ENCODE results near the gene TMSB15B.
"Not testable (repeated sequence)": the region's sequence is repeated elsewhere in the genome, so short reads cannot be mapped to it uniquely, and the experiment has no call there.

The TMSB15B gene

GRCh38 chrX:103962411-103963278 lies at the start of gene TMSB15B:
Gene TMSB15B (plus strand): TSS chrX:103962627.
- not testable (repeated sequence) for DNase-seq

DNA sequence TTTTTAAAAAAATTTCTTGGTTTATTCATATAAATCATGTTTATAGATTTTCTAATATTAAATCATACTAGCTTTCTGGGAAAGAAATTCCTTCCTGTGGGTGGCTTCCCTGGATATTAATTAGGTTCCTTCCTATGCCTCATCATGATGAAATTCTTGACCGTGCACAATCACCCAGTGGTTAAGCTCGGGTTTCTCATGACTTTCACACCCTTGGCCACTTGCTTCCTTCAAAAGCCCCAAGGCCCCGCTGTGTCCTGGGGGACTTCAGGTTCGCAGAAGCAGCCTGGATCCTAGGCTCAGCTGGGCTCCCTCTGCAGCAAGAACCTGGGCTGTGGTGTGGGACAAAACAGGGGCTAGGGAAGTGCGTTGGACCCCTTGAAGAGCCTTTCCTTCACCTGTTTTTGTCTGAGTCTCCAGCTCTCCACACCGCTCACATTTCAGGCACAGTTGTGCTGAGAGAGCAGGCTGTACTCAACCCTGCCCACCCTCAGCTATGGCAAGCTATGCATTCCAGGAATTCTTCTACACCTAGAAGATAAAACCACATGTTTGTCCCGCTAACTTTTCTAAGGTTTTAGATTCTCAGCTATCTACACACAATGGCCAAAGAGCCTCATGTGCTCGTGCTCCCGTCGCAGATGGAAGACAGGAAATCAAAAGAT lies 48.9 kb upstream of the TMSB15B start:
- no peak for DNase-seq

- DNase-seq, result peak in 3 of 4 experiments; percentile 1 to 4 (median 4)
These were observed 44.4 kb upstream of the TMSB15B start for GRCh38 chrX:103918050-103918449.

DNA sequence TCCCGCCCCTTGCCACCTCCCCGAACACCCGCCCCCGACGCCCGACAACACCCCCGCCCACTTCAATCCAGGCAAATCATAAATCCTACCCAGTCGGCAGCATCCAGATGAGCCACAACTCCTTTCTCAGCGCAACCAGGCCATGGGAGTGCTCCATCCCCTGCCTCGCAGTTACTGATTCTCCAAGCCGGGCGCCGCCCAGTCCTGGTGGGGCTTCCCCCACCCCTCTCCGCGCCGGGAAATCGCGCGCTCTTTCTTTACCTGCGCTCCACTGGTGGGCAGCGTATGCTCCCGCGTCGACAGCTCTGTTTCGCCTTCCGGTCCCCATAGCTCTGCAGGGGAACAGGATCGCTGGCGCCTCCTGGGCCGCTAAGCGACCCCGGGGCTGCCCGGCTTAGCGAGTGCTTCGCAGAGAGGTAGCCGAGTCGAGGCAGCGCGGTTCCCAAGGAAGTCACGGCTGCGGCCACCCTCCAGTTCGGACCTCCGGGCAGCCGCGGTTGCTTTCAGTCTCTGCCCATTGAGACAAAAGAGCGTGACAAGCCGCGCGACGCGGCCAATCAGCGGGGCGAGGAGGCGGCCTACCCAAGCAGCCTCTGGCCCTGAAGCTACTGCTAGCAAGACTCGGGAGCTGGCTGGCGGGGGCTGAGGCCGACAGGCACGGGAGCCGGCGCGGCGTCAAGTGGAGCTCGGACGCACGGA lies 43.7 kb upstream of the TMSB15B start:
- peak; percentile 11 to 26 (median 21) for DNase-seq

DNA sequence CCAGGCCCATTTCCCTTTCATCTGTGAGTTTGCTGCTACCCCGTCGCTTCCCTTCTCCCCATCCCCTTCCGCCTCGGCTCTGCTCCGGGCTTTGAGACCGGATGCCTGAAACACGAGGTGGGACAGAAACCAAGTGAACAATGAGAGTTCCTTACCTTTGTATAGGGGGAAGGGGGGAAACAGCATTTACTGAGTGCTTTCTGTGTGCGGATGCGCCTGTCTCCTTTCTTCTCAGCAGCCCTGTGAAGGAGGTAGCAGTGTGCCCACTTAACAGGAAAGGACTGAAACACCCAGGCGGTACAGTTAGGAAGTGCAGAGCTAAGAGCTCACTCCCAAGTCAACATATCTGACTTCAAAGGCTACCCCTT lies 43.2 kb upstream of the TMSB15B start:
- no peak for DNase-seq

DNA sequence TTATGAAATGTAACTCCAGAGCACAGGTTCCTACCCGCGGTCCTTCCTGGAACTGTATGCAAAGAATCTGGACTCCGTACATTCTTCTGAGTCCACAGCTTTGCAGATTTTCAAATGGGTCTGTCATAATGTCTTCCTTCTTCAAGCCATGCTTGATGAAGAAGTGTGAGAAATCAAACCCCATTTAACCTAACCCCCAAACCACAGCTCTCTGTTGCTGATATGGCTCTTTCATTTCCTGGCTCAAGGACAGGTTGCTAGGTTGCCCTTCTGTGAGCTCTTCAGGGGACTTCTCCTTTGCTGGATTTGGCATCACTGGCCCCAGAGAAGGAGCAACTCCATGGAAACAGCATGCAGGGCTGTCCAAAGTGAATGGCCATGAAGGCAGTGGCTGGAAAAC lies 41.9 kb upstream of the TMSB15B start:
- DNase-seq, result not testable (repeated sequence)

DNA sequence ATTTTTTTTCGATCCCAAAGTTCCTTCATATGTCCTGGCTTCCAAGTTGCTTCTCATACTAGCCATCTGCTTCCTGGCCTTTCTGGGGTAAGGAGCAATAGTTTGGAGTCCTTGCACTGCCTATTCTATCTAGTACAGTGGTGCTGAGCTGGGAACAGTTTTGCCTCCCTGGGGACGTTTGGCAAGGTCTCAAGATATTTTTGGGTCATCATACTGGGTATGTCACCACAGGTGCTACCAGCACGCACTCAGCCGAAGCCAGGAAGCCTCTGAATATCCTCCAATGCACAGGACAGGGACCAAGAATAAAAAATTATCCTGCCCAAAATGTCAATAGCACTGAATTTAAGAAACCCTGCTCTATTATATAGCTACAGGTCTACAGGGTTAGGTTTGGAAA lies 35.4 kb upstream of the TMSB15B start:
- DNase-seq, result no peak

DNA sequence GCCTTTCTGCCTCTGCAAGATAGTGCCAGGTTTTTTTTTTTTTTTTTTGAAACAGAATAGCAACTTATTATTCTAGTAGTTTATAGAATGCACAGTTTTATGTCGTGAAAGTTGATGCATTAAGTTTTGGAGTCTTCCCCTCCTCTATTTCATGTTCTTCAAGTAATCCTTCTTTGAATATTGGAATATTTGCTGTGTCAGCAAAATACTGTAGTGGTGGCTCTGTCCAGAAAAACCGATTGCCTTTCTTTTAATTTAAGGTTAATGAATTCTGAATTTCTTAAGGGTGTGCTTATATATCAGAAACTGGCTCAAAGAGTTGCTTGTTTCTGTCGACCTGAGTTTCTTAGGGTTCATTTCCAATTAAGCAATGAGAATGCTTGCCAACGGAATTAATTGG lies 34.8 kb upstream of the TMSB15B start:
- DNase-seq, result no peak

DNA sequence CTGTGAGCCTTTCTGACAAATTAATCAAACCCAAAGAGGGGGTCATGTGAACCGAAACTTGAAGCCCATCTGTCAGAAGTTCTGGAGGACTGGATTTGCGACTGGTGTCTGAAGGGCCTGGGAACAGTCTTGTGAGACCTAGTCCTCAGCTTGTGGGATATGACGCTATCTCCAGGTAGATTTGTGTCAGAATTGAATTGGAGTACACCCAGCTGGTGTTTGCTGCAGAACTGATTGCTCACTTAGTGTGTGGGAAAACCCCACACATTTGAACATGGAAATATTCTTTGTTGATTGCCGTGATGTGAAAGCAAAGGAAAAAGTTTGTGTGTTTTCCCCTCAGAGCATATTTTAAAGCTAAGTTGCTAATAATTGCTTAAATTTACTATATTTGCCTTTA lies 30.3 kb upstream of the TMSB15B start:
- DNase-seq, result no peak

DNA sequence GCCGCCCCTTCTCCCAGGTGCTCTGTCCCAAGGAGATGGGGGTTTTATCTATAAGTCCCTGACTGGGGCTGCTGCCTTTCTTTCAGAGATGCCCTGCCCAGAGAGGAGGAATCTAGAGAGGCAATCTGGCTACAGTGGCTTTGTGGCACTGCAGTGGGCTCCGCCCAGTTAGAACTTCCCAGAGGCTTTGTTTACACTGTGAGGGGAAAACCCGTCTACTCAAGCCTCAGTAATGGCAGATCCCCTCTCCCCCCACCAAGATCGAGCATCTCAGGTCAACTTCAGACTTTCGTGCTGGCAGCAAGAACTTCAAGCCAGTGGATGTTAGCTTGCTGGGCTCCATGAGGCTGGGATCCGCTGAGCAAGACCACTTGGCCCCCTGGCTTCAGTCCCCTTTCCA lies 22.2 kb upstream of the TMSB15B start:
- DNase-seq, result not testable (repeated sequence)

- no peak for DNase-seq
These were observed 21.0 kb upstream of the TMSB15B start for GRCh38 chrX:103941201-103941975.

- no peak for DNase-seq
These were observed 12.9 kb upstream of the TMSB15B start for GRCh38 chrX:103949506-103949905.

DNA sequence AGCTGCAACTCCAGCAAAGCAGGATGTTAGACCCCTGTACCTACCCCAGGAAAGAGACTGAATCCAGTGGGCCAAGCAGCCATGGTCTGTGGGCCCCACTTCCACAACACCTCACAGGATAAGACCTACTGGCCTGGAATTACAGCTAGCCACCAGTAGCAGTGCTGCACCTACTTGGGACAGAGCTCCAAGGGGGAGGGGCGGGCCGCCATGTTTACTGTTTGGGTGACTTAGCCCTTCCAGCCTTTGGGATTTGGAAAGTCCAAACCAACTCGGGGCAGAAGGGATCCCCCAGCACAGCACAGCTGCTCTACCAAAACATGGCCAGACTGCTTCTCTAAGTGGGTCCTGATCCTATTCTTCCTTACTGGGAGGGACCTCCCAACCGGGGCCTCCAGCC lies 9.1 kb upstream of the TMSB15B start:
- DNase-seq, result no peak

GRCh38 chrX:103954259-103954658 lies 8.2 kb upstream of the TMSB15B start:
- no peak for DNase-seq

DNA sequence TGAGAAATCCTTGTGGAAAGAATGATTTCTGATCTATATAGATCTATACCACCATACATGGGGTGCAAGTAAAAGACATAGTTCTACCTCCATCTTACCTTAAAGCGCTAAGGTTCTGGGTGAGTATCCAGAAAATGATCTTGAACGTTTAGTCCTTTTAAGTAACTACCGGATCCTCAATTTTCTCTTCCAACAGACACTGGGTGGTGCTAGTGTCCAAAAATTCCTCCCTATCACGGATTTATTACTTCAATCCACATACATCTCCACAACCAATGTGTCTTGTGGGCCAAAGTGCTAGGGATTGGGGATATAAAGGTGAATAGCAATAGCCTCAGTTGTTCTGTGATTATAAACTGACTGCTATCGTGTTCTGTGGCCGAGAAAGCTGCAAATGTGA lies 1.8 kb upstream of the TMSB15B start:
- DNase-seq, result not testable (repeated sequence)

DNA sequence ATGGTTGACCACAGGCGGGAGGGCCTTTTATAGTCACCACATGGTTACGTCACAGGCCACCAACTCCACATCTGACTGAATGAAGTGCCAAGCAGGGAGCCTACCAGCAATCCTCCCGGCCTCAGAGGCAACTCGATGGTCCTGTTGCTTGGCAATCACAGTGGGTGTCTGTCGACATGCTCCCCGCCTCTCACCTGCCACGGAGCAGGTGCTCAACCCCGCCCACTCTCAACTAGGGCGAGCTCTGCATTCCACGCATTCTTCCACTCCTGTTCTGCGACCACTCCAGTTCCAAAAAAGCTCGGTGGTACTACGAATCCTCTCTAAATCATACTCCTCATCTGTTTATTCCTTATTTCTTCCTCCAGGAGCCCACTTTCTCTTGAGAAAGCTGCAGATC lies 21.1 kb downstream of the TMSB15B start:
- not testable (repeated sequence) for DNase-seq

GRCh38 chrX:103999234-103999633 lies 36.8 kb downstream of the TMSB15B start:
- DNase-seq, result no peak

GRCh38 chrX:104008831-104009230 lies 46.4 kb downstream of the TMSB15B start:
- no peak for DNase-seq

GRCh38 chrX:104013158-104013557 lies 50.7 kb downstream of the TMSB15B start:
- no peak for DNase-seq

- no peak for DNase-seq
These were observed 51.2 kb downstream of the TMSB15B start, which contains the start of gene H2BW1 for GRCh38 chrX:104013606-104014005. Gene H2BW1 (minus strand): TSS chrX:104013708. CDS start chrX:104013576, 132 bp downstream.

DNA sequence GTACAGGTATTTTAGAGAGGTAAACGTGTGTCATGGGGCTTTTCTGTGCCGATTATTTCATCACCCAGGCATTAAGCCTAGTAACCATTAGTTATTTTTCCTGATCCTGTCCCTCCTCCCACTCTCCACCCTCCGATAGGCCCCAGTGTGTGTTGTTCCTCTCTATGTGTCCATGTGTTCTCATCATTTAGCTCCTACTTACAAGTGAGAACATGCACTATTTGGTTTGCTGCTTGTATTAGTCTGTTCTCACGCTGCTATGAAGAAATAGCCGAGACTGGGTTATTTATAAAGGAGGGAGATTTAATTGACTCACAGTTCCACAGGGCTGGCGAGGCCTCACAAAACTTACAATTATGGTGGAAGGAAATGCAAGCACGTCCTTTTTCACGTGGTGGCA lies 53.1 kb downstream of the TMSB15B start:
- DNase-seq, result not testable (repeated sequence)

All from activated naive CD4-positive, alpha-beta T cell (primary cell).